ENCODE data around the gene PHF23.

- TF ChIP-seq, protein P1, sequence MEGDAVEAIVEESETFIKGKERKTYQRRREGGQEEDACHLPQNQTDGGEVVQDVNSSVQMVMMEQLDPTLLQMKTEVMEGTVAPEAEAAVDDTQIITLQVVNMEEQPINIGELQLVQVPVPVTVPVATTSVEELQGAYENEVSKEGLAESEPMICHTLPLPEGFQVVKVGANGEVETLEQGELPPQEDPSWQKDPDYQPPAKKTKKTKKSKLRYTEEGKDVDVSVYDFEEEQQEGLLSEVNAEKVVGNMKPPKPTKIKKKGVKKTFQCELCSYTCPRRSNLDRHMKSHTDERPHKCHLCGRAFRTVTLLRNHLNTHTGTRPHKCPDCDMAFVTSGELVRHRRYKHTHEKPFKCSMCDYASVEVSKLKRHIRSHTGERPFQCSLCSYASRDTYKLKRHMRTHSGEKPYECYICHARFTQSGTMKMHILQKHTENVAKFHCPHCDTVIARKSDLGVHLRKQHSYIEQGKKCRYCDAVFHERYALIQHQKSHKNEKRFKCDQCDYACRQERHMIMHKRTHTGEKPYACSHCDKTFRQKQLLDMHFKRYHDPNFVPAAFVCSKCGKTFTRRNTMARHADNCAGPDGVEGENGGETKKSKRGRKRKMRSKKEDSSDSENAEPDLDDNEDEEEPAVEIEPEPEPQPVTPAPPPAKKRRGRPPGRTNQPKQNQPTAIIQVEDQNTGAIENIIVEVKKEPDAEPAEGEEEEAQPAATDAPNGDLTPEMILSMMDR (IDR thresholded peaks at IDR 0.05) = no peak
- TF ChIP-seq POLR2A (IDR thresholded peaks at IDR 0.05) = no peak
Observed at GRCh38 chr17:7195971-7196370, 43.3 kb downstream of the PHF23 start.
